Left kidney (tissue), 8 donors: ENCODE results near the gene LRRC42. TPM values are rescaled to one million over a fixed set of nuclear protein-coding genes. Genes with fewer than 3 reads are reported as not detected.

Experiments
- DNase-seq: peaks from one replicate; pipeline ENCODE4 v3.0.0-alpha.2; 2013
- long read RNA-seq, 8 donors: transcript quantifications; one replicate each; lab custom pipeline, GENCODE V29; 2026
- polyA plus RNA-seq: library from polyadenylated mRNA; unstranded; fragments of 120-200 nt; gene quantifications from one replicate; pipeline ENCODE4 v1.2.1, GENCODE V29; 2013; ENCODE audit not compliant: insufficient read length

LRRC42 gene
- polyA plus RNA-seq: 44.1 TPM
- long read RNA-seq, donor 1, transcript LRRC42-201 (8 exons, 1,727 nt): major isoform, 9 of 17 reads
- long read RNA-seq, donor 1, partial matches to known transcripts: 0 of 17 reads
- long read RNA-seq, donor 1, other reads (novel, unspliced or antisense): 0 of 17 reads
- long read RNA-seq, donor 2, transcript LRRC42-205 (3 exons, 611 nt): major isoform, 6 of 16 reads
- long read RNA-seq, donor 2, transcript LRRC42-203 (9 exons, 2,037 nt): major isoform, 6 of 16 reads
- long read RNA-seq, donor 2, partial matches to known transcripts: 0 of 16 reads
- long read RNA-seq, donor 2, other reads (novel, unspliced or antisense): 0 of 16 reads
- long read RNA-seq, donor 3, transcript LRRC42-205 (3 exons, 611 nt): major isoform, 11 of 33 reads
- long read RNA-seq, donor 3, transcript LRRC42-201 (8 exons, 1,727 nt): minor isoform, 6 of 33 reads
- long read RNA-seq, donor 3, partial matches to known transcripts: 12 of 33 reads
- long read RNA-seq, donor 3, other reads (novel, unspliced or antisense): 0 of 33 reads
- long read RNA-seq, donor 4, partial matches to known transcripts: 0 of 2 reads
- long read RNA-seq, donor 4, other reads (novel, unspliced or antisense): 0 of 2 reads
- long read RNA-seq, donor 5, transcript LRRC42-205 (3 exons, 611 nt): minor isoform, 9 of 38 reads
- long read RNA-seq, donor 5, transcript LRRC42-203 (9 exons, 2,037 nt): minor isoform, 6 of 38 reads
- long read RNA-seq, donor 5, transcript LRRC42-201 (8 exons, 1,727 nt): major isoform, 12 of 38 reads
- long read RNA-seq, donor 5, partial matches to known transcripts: 11 of 38 reads
- long read RNA-seq, donor 5, other reads (novel, unspliced or antisense): 0 of 38 reads
- long read RNA-seq, donor 6, transcript LRRC42-205 (3 exons, 611 nt): major isoform, 9 of 40 reads
- long read RNA-seq, donor 6, transcript LRRC42-203 (9 exons, 2,037 nt): minor isoform, 7 of 40 reads
- long read RNA-seq, donor 6, transcript LRRC42-201 (8 exons, 1,727 nt): major isoform, 9 of 40 reads
- long read RNA-seq, donor 6, partial matches to known transcripts: 15 of 40 reads
- long read RNA-seq, donor 6, other reads (novel, unspliced or antisense): 0 of 40 reads
- long read RNA-seq, donor 7, transcript LRRC42-201 (8 exons, 1,727 nt): major isoform, 12 of 37 reads
- long read RNA-seq, donor 7, transcript LRRC42-203 (9 exons, 2,037 nt): minor isoform, 9 of 37 reads
- long read RNA-seq, donor 7, partial matches to known transcripts: 13 of 37 reads
- long read RNA-seq, donor 7, other reads (novel, unspliced or antisense): 0 of 37 reads
- long read RNA-seq, donor 8, partial matches to known transcripts: 0 of 6 reads
- long read RNA-seq, donor 8, other reads (novel, unspliced or antisense): 0 of 6 reads

- peak; percentile 86 for DNase-seq
These were observed at the start of gene LRRC42 for GRCh38 chr1:53946252-53947171. TSS of gene LRRC42 (plus strand) at chr1:53946350. CDS start at chr1:53952000, 5,650 bp downstream.

- no peak for DNase-seq
These were observed 49.4 kb upstream of the LRRC42 start for GRCh38 chr1:53896635-53897229.

DNA sequence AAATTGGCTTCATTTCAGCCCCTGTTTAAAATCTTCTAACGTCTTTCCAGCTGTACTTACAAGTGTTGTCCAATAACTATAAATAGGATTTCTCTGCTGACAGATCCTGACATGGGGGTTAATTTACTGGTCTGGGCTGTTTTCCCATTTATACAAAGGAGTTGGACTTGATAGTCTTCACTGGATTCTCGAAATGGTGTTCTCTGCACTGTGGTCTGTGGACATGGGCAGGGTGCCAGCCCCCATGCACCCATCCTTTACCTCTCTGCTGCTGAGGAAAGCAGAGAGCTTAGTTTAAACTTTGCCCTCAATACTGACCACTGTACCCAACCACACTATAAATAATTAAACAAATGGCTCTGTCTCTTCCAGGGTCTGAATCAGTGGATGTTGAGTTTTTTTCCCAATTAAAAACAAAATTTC, 46.9 kb upstream of the LRRC42 start:
- peak; percentile 69 for DNase-seq

GRCh38 chr1:53899708-53900107, 46.4 kb upstream of the LRRC42 start:
- DNase-seq: no peak

- no peak for DNase-seq
These were observed 43.7 kb upstream of the LRRC42 start for GRCh38 chr1:53902235-53903138.

- DNase-seq: no peak
These were observed 40.6 kb upstream of the LRRC42 start for GRCh38 chr1:53905509-53905908.

GRCh38 chr1:53906121-53906520, 40.0 kb upstream of the LRRC42 start:
- no peak for DNase-seq

DNA sequence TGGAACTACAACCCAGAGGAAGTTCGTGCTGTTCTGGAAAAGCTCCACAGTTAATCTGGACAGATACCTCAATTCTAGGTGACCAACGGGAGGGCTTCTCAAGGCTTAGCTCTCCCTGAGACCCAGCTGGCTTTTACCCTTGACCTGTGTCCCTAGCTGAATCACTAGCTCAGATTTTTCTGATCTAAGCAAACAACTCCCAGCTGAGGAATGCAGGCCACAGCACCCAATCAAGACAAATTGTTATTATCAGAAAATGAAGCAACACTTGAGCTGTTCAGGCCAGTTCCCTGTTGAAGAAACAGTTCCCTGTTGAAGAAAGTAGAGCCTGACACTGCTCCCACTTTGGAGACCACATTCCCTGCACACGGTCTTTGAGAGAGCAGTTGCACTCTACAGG, 36.2 kb upstream of the LRRC42 start:
- DNase-seq: no peak

GRCh38 chr1:53911442-53911841, 34.7 kb upstream of the LRRC42 start:
- DNase-seq: no peak

GRCh38 chr1:53913352-53914033, 32.7 kb upstream of the LRRC42 start:
- no peak for DNase-seq

- no peak for DNase-seq
These were observed 27.8 kb upstream of the LRRC42 start for GRCh38 chr1:53918343-53918742.

DNA sequence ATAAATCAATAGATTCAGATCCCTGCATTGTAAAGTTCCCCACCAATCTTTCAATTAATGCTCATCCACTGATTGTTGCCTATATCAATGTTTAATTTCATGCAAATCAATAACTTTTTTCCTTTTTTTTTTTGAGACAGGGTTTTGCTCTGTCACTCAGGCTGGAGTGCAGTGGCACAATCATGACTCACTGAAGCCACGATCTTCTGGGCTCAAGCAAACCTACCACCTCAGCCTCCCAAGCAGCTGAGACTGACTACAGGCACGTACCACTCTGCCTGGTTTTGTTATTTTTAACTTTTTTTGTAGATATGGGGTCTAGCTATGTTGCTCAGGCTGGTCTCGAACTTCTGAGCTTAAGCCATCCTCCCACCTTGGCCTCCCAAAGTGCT, 26.5 kb upstream of the LRRC42 start:
- DNase-seq: no peak

DNA sequence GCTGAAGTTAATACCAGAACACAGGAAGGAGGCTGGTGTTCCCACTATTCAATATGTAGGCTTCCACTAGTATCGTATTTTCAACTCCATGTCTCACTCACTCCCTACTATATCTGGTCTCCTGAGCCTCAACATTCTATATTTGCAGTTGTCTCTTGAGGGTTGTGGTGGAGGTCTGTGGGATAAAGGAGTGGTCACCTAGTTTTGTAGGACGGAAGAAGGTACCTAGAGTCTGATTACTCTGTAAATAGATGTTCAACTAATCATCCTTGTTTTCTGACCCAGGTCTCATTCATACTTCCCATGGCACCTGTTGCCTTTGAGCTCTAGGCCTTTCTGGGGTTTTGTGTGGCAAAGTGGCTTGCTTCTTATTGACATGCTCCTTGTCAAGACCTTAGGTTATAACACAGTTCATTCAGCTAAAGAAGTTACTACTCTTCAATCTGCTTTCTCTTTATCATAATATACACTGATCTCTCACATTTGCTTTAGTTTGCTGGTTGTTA, 18.7 kb upstream of the LRRC42 start:
- DNase-seq: no peak

DNA sequence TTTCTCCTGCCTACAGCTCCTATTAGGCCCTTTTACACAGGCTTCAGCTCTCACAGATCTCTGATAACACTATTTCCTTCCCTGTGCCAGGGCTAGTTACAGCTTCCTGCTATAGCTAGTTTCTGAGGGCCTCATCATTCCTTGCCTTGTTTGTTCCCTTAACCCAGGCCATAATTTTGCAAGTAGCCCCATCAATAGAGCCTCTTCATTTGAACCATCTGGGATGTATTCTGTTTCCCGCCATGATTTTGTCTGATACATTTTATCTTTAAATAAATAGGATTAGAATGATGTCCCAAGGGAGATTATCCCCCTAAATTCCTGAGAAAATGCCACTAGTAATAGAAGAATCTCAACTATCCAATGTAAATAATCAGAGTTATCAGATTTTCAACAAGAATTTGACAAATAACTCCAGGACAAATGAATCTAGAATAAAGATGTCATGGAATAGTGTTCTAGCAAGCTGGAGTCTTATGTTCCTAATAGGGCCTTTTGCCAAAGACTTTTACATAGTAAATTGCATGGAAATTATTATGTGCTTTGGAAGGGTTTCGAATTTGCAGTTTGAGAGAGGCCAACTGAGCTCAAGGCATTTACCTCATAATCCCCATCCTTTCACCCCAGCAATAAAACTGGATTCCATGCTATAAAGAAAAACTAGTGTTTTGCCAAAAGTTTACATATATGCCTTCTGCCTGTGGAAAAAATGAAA, 16.7 kb upstream of the LRRC42 start:
- DNase-seq: no peak

GRCh38 chr1:53930932-53931331, 15.2 kb upstream of the LRRC42 start:
- no peak for DNase-seq

- no peak for DNase-seq
These were observed 14.6 kb upstream of the LRRC42 start for GRCh38 chr1:53931523-53931922.

- no peak for DNase-seq
These were observed 11.9 kb upstream of the LRRC42 start for GRCh38 chr1:53934170-53934765.
